A549 (cell line): ENCODE measurements around the gene LRRC63.

Source experiments
- CEBPB ChIP-seq, 2 experiments: fragments of >200 bp in 1 of 2; sonication (Bioruptor Twin) in 1 of 2; formaldehyde crosslinking in 1 of 2; IDR thresholded peaks; 2 replicates each; pipeline ENCODE4 v1.6.1; 2012 to 2016
- E2F6 ChIP-seq: IDR thresholded peaks from 2 replicates; pipeline ENCODE4 v1.6.1; 2012; ENCODE audit warnings: low read depth, borderline replicate concordance
- EP300 ChIP-seq, 2 experiments: fragments of >200 bp; sonication (Bioruptor Twin); formaldehyde crosslinking; IDR thresholded peaks; 2 replicates in 1 of 2; 3 replicates in 1 of 2; pipeline ENCODE4 v1.6.1; 2016 to 2017
- REST ChIP-seq: fragments of 200-600 bp; sonication (generic); IDR thresholded peaks from 2 replicates; pipeline ENCODE4 v1.6.1; 2016; ENCODE audit warnings: antibody characterized with exemption, mild to moderate bottlenecking, moderate library complexity

GRCh38 chr13:46297361-46297811 is 85.7 kb downstream of the LRRC63 start:
- TF ChIP-seq CEBPB (IDR thresholded peaks at IDR 0.05) (no peak), E2F6 (no peak), REST (no peak), EP300 (IDR thresholded peaks at IDR 0.05) (no peak)
